Fibroblast of gingiva (primary cell): ENCODE measurements around the gene GTF2IRD2.
"Not testable (repeated sequence)": the region's sequence is repeated elsewhere in the genome, so short reads cannot be mapped to it uniquely, and the experiment has no call there.

ENCODE experiments used
- DNase-seq: peaks from one replicate; pipeline ENCODE4 v3.0.0-alpha.2; 2011; ENCODE audit warnings: low read depth

GTF2IRD2 gene

DNA sequence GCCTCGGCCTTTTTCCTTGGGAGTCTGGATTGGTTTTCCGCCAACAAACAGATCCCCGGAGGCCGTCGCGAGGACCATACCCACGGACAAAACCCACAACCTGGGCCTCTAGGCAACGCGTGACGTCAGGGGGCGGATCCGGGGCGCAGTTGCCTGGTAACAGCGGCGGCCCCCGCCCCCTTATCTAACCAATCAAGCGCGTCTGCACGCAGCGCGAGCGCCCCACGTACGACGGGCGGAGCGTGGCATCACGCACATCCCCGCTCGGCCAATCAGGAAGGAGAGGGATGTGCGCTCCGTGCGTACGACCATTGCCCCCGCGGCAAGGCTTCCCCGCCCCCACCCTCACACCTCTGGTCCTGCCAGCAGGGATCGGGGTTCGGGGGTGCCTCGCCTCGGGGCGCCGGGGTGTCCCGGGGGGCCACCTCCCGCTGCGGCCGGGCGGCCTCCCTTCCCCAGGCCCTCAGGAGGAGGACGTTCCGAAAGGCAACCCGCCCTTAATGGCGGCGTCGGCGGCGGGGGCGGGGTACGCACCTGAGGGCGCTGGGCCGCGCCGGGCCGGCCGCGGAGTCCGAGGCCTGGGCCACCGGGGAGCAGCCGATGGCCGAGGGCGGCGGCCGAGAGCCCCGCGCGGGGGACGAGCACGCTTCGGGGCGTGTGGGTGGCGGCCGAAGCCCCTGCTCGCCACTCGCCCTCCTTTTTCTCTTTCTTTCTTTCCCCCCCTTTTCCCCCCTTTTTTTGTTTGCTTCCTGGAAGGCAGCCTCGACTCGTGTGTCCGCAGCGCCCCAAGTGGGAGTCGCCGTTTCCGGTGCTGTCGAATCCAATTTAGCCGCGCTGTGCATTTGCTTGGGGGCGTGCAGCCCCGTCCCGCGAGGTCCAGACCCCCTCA is at the start of gene GTF2IRD2:
Gene GTF2IRD2, minus strand, starts transcription at position 773 of the 889 bp plus-strand sequence. CDS start 15,227 bp downstream, outside the sequence.
- DNase-seq: not testable (repeated sequence)

DNA sequence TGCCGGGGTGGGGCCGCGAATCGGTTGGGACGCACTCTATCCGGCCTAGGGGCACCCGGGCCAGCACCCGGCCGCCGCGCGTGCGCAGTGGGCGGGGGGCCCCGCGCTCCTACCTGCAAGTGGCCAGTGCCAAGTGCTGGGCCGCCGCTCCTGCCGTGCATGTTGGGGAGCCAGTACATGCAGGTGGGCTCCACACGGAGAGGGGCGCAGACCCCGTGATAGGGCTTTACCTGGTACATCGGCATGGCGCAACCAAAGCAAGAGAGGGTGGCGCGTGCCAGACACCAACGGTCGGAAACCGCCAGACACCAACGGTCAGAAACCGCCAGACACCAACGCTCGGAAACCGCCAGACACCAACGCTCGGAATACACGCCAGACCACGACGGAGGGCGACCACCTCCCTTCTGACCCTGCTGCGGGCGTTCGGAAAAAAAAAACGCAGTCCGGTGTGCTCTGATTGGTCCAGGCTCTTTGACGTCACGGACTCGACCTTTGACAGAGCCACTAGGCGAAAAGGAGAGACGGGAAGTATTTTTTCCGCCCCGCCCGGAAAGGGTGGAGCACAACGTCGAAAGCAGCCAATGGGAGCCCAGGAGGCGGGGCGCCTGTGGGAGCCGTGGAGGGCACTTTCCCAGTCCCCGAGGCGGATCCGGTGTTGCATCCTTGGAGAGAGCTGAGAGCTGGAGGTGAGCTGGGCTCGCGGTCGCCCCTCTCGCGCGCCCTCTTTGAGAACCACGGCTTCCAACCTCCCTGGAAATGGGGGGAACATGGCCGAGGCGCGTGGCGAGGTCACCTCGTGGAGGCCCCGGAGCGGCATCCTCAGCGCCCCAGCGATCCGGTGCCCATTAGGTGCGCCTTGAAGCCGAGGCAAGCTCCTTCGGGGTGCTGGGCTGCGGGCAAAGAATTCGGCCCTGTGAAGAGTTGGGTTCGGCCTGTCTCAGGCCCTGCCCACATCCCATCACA is 39.0 kb upstream of the GTF2IRD2 start:
- peak; percentile 39 for DNase-seq

DNA sequence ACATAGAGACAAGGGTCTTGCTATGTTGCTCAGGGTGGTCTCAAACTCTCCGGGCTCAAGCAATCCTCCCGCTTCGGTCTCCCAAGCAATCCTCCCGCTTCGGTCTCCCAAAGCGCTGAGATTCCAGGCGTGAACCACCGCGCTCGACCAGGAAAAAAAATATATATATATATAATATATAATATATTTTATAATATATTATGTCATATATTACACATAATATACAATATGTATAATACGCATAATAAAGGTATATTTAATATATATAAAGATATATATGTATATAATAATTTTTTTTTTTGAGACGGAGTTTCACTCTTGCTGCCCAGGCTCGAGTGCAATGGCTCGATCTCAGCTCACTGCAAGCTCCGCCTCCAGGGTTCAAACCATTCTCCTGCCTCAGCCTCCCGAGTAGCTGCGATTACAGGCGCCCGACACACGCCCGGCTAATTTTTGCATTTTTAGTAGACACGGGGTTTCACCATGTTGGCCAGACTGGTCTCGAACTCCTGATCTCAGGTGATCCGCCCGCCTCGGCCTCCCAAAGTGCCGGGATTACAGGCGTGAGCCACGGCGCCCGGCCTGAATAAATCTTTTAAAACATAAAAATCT is 38.2 kb upstream of the GTF2IRD2 start:
- not testable (repeated sequence) for DNase-seq

DNA sequence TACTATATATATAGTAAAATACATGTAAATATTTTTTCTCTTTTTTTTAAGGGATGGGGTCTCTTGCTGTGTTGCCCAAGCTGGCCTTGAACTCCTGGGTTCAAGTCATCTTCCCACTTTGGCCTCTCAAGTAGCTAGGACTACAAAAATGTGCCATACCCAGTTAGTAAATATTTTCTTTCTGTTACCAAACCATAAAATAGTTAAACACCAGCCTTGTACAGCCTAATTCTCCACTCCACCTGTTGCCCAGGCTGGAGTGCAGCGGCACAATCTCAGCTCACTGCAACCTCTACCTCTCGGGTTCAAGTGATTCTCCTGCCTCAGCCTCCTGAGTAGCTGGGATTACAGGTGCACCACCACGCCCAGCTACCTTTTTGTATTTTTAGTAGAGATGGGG is 33.9 kb upstream of the GTF2IRD2 start:
- DNase-seq: not testable (repeated sequence)

DNA sequence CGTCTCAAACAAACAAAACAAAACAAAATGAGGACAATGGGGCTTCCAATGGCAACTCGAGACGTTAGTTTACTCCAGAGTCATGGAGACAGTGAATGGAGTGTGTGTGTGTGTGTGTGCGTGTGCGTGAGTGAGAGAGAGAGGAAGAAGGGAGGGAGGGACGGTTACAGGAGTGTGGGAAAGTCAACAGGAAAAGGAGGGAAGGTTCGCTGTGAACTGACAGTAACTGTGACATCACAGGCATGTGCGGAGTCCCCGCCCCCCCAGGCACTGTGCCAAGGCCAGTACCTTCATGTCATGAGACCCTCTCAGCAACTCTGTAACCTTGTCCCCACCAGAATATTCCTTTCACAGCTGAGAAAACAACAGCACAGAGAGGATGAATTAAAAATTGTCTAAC is 30.7 kb upstream of the GTF2IRD2 start:
- DNase-seq: not testable (repeated sequence)

GRCh38 chr7:74874748-74875512 is 23.5 kb upstream of the GTF2IRD2 start:
- DNase-seq: not testable (repeated sequence)

- not testable (repeated sequence) for DNase-seq
Measured at GRCh38 chr7:74874104-74874747, 22.8 kb upstream of the GTF2IRD2 start.

DNA sequence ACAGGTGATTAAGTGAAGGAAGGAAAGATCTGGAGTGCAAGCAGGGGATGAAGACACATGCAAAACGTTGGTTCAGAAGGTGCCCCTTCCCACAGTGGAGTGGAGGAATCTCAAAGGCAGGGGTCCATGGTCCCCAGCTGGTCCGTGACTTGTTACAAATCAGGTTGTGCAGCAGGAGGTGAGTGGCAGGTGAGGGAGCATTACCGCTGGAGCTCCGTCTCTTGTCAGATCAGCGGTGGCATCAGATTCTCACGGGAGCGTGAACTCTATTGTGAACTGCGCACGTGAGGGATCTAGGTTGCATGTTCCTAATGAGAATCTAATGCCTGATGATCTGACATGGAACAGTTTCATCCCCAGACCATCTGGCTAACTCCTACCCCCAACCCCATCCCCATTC is 21.1 kb upstream of the GTF2IRD2 start:
- DNase-seq: not testable (repeated sequence)

GRCh38 chr7:74865777-74866176 is 14.4 kb upstream of the GTF2IRD2 start:
- DNase-seq: not testable (repeated sequence)

- DNase-seq: not testable (repeated sequence)
Measured at GRCh38 chr7:74849853-74850252, 1.6 kb downstream of the GTF2IRD2 start.

GRCh38 chr7:74830411-74830810 is 21.0 kb downstream of the GTF2IRD2 start:
- not testable (repeated sequence) for DNase-seq

DNA sequence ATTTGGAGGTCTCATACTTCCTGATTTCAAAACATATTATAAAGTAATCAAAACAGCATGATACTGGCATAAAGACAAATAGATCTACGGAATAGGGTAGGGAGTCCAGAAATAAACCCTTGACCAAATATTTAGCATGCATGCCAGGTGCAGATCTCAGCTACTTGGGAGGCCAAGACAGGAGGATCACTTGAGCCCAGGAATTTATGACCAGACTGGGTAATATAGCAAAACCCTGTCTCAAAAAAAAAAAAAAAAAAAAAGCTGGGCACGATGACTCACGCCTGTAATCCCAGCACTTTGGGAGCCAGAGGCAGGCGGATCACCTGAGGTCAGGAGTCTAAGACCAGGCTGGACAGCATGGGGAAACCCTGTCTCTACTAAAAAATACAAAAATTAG is 21.4 kb downstream of the GTF2IRD2 start:
- DNase-seq: peak; percentile 37

GRCh38 chr7:74821259-74821658 is 30.1 kb downstream of the GTF2IRD2 start:
- DNase-seq: not testable (repeated sequence)

DNA sequence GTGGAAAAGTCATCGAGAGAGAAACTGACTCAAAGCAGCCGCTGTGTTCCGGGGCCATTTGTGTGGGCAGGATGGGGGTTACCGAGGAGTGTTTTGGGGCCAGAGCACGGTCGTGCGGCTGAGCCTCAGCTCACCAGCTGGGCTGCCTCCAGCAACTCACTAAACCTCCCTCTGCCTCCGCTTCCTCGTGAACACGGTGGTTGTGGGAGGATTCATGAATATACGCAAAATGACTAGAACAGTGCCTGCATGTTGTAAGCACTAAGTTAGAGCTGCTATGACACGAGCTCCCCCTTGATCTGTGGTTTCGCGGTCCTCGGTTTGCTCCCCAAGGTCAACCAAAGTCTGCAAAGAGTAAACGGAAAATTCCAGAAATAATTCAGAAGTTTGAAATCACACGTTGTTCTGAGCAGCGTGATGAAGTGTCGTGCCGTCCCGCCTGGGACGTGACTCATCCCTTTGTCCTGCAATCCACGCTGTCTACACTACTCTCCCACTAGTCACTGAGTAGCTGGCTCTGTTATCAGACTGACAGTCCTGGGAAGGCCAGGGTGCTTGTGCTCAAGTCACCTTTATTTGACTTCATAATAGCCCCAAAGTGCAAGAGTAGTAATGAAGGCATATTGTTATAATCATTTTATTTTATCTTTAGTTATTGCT is 31.1 kb downstream of the GTF2IRD2 start:
- DNase-seq: not testable (repeated sequence)

GRCh38 chr7:74815882-74816281 is 35.5 kb downstream of the GTF2IRD2 start:
- not testable (repeated sequence) for DNase-seq

DNA sequence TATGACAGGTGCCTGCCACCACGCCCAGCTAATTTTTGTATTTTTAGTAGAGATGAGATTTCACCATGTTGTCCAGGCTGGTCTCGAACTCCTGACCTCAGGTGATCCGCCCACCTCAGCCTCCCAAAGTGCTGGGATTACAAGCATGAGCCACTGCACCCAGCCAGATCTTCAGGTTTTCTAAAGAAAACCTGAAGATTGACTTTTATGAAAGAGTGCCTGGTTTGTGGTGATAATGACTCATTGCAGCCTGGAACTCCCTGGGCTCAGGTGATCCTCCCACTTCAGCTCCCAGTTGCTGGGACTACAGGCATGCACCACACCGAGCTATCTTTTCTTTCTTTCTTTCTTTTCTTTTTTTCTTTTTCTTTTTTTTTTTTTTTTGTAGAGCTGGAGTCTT is 52.8 kb downstream of the GTF2IRD2 start:
- DNase-seq: not testable (repeated sequence)

GRCh38 chr7:74797848-74798622 is 53.4 kb downstream of the GTF2IRD2 start:
- DNase-seq: not testable (repeated sequence)

GRCh38 chr7:74789200-74789736 is 62.1 kb downstream of the GTF2IRD2 start:
- not testable (repeated sequence) for DNase-seq
